ENCODE data around the gene UBE2O. TPM values are rescaled to one million over a fixed set of nuclear protein-coding genes. Genes with fewer than 3 reads are reported as not detected.

Gene UBE2O
- total RNA-seq, 2 donors from 2014 or later, result 17.1 to 30.3 TPM

- DNase-seq, result no peak
- H3K4me1 ChIP-seq, result peaks cover 4% of the 10 kb centered on the region
- H3K4me3 ChIP-seq, result no peak overlapping the region
- ATAC-seq, result no peak
- peaks cover 6 to 28% of the 10 kb centered on the region in 2 donors for H3K36me3 ChIP-seq (replicated peaks in 1 of 2; ENCODE audit: insufficient read depth in 1 of 2, low read depth in 2 of 2)
- no peaks in the 10 kb centered on the region for H3K27me3 ChIP-seq
- intact Hi-C loops (cut with DNase I), result loop anchor here (5.0 kb wide), 1 partner anchor 110 kb away; no protein-coding TSS in a partner anchor
- TF ChIP-seq POLR2A (IDR thresholded peaks at IDR 0.05) (no peak), CTCF (IDR thresholded peaks at IDR 0.05) (no peak)
- 77 to 87% methylated on average over 5 of the region's 5 CpGs for WGBS, 2 donors
- H3K9me3 ChIP-seq, result no peaks in the 10 kb centered on the region
- no peak overlapping the region for H3K27ac ChIP-seq
Observed at GRCh38 chr17:76402711-76403110, 50.2 kb downstream of the UBE2O start.

- TF ChIP-seq CTCF (IDR thresholded peaks at IDR 0.05) (no peak), POLR2A (IDR thresholded peaks at IDR 0.05) (no peak)
- ATAC-seq, result no peak
- Histone ChIP-seq H3K4me1 (no peaks in the 10 kb centered on the region), H3K36me3 (replicated peaks in 1 of 2; ENCODE audit: insufficient read depth in 1 of 2, low read depth in 2 of 2) (peaks cover 6 to 42% of the 10 kb centered on the region in 2 donors), H3K27me3 (no peaks in the 10 kb centered on the region), H3K4me3 (no peak overlapping the region), H3K9me3 (no peaks in the 10 kb centered on the region), H3K27ac (no peak overlapping the region)
- 88 to 89% methylated on average over 26 to 33 of the region's 33 CpGs for WGBS, 2 donors
- intact Hi-C loops (cut with DNase I), result loop anchor here (2.0 to 5.0 kb wide), 2 partner anchors 97 to 113 kb away; no protein-coding TSS in a partner anchor
- DNase-seq, result no peak
Observed at GRCh38 chr17:76399175-76400172, 53.5 kb downstream of the UBE2O start.

GRCh38 chr17:76398523-76399174, 54.3 kb downstream of the UBE2O start:
- TF ChIP-seq CTCF (IDR thresholded peaks at IDR 0.05) (no peak), POLR2A (IDR thresholded peaks at IDR 0.05) (no peak)
- 71 to 77% methylated on average over 13 to 20 of the region's 20 CpGs for WGBS, 2 donors
- ATAC-seq (peak; percentile 7), DNase-seq (no peak)
- no peak overlapping the region for H3K27ac ChIP-seq
- H3K9me3 ChIP-seq, result no peaks in the 10 kb centered on the region
- H3K4me3 ChIP-seq, result no peak overlapping the region
- peaks cover 6 to 46% of the 10 kb centered on the region in 2 donors for H3K36me3 ChIP-seq (replicated peaks in 1 of 2; ENCODE audit: insufficient read depth in 1 of 2, low read depth in 2 of 2)
- no peaks in the 10 kb centered on the region for H3K4me1 ChIP-seq
- intact Hi-C loops (cut with DNase I), result loop anchor here (2.0 kb wide), 1 partner anchor 96 kb away; no protein-coding TSS in a partner anchor
- no peaks in the 10 kb centered on the region for H3K27me3 ChIP-seq

- WGBS, 2 donors, result 37 to 44% methylated on average over 11 to 16 of the region's 16 CpGs
- Histone ChIP-seq H3K36me3 (replicated peaks in 1 of 2; ENCODE audit: insufficient read depth in 1 of 2, low read depth in 2 of 2) (peaks cover 6 to 46% of the 10 kb centered on the region in 2 donors), H3K27ac (no peak overlapping the region), H3K4me3 (no peak overlapping the region), H3K27me3 (no peaks in the 10 kb centered on the region), H3K9me3 (no peaks in the 10 kb centered on the region), H3K4me1 (no peaks in the 10 kb centered on the region)
- intact Hi-C loops (cut with DNase I), result loop anchor here (2.0 kb wide), 1 partner anchor 95 kb away; no protein-coding TSS in a partner anchor
- DNase-seq, result peak; percentile 89 to 93 (median 90)
- TF ChIP-seq POLR2A (IDR thresholded peaks at IDR 0.05) (no peak), CTCF (IDR thresholded peaks at IDR 0.05) (peak; percentile 89 to 98 (median 94))
- ATAC-seq, result peak; percentile 81
Observed at GRCh38 chr17:76397687-76398522, 55.0 kb downstream of the UBE2O start.

Measured in body of pancreas (tissue), 4 donors.